Right forelimb (tissue), 1 donor: Measurements from ENCODE around the gene ARID1B.

ENCODE experiments used
- DNase-seq: peaks from one replicate; pipeline ENCODE4 v3.0.0-alpha.2; 2018

ARID1B gene

DNA sequence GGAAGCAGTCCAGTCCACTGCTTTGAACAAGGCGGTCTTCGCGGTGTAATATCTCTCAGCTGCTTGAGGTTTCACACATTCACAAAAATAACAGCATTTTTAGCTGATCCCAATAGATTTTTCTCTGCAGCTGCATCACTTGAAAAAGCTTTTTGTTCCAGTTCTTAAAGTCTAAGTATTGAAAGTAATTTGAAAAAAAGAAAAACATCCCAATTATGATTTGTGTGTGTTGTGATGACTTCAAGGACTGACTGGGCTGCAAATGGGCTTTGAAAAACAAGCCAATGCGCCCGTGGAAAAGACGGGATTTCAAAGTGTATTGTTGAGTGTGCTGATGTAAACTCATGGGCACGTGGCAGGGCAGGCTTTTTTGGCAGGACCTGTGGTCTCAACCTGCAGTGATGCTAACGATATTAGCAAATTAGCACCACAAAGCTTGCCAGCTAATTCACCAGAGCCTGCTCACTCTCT is 395.1 kb downstream of the ARID1B start:
- DNase-seq = no peak

- DNase-seq = no peak
Observed at GRCh38 chr6:157172830-157173536, 395.8 kb downstream of the ARID1B start.

GRCh38 chr6:157173776-157174175 is 396.6 kb downstream of the ARID1B start:
- no peak for DNase-seq

DNA sequence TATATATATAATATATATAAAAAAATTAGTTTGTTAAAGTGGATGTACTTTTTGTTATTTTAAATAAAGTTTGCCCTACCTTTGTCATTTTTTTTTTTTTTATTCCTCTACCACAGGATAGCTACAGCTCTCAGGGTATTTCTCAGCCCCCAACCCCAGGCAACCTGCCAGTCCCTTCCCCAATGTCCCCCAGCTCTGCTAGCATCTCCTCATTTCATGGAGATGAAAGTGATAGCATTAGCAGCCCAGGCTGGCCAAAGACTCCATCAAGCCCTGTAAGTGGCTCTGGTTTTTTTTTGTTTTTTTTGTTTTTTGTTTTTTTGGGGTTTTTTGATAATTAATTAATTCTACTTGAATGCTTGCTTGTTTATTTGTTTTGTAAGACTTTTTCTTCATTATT is 397.6 kb downstream of the ARID1B start:
- DNase-seq = no peak

DNA sequence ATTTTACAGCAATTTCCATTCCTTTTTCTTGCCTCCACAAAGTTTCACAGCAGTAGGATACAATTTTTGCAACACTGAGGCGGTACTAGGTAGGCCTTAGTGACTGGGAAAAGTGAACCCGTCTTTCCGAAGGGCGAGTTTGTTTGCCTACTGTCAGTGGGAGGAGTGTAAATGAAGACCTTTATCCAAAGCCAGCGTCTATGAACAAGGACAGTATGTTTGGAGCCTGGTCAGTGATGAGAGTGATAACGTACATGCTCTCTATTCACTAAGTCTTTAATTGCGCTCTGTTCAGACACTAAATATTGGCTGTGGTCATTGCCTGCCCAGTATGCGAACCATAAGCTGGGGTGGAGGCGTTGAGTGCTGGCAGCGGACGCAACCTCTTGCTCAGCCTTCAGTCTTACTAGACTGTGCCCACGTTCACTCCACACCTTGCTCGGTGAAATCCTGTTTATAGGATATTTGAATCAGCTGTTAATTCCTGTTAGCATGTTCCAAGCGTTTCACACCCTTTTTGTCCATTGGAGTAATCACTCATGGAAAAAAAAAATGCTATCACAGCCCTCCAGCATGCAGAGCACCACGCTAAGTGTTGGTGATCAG is 400.7 kb downstream of the ARID1B start:
- no peak for DNase-seq

GRCh38 chr6:157181649-157182048 is 404.5 kb downstream of the ARID1B start:
- DNase-seq = no peak

DNA sequence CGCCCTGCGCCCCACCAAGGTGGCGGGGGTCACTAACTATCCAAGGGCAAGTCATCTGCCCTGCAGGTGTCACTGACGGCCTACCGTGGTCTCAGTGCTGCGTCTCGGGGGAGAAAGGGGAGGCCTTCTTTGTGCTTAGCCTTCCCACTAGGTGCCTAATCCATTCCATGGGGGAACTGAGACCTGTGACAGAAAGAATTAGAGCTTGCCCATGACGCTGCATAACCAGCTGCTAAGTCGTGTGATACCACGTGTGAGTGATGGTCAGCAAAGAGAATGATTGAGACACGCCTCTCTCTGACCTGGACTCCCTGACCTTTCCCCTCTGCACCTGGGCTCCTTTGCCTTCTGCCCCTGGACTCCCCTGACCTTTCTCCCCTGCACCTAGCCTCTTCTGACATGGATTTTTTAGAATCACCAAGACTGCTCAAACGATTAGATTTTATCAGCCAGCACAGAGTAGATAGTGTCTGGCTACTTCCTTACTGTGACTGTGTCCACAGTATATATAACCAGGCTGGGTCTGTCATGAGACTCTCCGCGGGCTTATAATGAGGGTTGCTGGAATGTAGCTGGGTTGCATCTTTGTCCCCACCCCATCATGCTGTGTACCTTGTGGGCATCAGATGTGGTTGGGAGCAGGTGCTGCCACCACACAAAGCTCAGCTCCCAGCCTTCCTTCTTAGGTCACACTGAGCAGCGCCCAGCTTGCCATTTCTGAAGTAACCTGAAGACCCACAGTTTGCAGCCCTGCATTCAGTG is 405.5 kb downstream of the ARID1B start:
- DNase-seq = no peak

- peak; percentile 79 for DNase-seq
Observed at GRCh38 chr6:157184202-157185015, 407.2 kb downstream of the ARID1B start.

DNA sequence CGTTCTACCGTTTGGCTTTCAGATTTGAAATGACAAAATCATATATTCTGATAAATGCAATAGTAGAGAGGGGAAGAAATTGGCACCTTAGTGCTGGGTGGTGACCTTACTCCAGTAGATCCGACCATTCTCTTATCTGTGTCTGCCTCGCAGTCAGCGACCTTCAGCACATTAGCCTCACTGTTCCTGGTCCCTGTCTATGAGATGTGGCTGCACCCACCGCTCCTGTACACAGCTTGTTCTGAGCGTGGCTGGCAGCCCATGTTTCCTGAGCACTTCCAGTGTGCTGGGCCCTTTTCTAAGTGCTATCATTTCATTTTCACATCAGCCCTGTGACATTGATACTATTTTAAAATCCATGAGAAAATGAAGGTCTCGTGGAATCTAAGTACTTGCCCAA is 408.0 kb downstream of the ARID1B start:
- DNase-seq = no peak

GRCh38 chr6:157185986-157186385 is 408.8 kb downstream of the ARID1B start:
- DNase-seq = no peak

GRCh38 chr6:157186785-157187181 is 409.6 kb downstream of the ARID1B start:
- DNase-seq = no peak

DNA sequence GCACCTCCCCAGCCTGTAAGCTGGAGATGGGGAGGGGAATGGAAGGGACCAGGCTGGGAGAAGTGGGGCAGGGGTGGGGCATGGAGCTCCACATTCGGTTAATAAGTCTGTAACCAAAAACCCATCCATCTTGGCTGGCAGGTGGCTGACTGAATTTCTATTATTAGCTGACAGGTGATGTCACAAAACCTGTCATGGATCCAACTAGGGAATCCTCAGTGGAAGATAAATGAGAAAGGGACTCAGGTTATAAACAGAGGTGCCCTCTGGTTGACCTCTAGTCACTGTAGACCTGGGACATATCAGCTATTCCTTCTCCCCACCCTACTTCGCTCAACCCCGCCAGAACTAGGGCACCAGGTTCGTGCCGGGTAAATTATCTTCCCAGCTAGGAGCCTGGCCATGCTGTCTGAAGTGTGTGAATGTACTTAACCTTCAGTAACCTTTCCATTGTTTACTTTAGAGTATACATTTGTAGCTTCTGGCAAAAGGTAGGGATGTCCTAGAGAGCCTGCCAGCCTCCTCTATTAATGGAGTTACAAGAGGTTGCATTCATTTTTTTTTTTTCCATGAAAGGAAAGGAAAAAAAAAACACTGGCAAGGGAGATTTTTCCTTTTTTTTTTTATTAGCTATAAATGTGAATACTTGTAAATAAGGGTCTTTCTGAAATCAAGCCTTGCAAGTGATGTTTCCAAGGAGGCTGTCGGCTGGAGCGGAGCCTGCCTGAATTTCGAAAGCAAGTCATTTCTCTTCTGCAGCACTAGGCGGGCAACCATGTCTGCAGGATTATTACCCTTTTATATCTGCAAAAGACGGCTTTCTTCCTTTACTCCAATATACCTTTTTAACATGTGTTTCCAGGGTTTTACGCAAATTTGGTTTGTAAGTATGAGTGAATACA is 410.3 kb downstream of the ARID1B start:
- DNase-seq = no peak

GRCh38 chr6:157188213-157188612 is 411.0 kb downstream of the ARID1B start:
- DNase-seq = no peak

GRCh38 chr6:157193443-157193996 is 416.3 kb downstream of the ARID1B start:
- DNase-seq = no peak

DNA sequence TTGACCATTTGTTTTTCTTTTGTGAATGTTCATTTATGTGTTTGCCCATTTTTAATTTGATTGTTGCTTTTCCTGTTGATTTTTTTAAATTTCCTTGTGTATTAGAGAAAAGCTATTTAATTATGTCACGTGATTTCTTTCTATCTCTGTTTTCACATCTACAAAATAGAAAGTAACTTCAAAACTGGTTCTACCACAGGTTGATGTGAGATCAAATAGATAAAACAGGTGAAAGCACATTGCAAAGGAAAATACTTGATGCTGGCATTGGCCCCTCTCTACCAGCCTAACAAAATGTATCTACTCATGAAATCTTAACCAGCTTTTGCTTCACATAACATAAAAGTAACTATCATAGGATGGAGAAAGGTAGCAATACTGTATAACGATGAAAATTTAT is 416.9 kb downstream of the ARID1B start:
- DNase-seq = no peak

DNA sequence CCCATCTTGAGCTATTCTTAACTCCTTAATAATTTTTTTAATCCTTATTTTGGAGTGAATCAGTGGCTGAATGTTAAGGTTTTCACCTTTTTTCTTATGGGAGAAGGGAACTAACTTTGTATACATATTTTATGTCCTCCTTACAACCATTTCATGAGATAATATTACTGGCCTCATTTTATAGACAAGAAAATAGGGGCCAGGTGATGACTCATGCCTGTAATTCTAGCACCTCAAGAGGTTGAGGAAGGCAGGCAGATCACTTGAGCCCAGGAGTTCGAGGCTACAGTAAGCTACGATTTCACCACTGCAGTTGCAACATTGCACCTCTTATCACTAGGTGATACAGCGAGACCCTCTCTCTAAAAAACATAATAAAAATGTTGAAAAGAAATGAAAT is 417.5 kb downstream of the ARID1B start:
- no peak for DNase-seq

- peak; percentile 28 for DNase-seq
Observed at GRCh38 chr6:157196391-157196790, 419.2 kb downstream of the ARID1B start.

DNA sequence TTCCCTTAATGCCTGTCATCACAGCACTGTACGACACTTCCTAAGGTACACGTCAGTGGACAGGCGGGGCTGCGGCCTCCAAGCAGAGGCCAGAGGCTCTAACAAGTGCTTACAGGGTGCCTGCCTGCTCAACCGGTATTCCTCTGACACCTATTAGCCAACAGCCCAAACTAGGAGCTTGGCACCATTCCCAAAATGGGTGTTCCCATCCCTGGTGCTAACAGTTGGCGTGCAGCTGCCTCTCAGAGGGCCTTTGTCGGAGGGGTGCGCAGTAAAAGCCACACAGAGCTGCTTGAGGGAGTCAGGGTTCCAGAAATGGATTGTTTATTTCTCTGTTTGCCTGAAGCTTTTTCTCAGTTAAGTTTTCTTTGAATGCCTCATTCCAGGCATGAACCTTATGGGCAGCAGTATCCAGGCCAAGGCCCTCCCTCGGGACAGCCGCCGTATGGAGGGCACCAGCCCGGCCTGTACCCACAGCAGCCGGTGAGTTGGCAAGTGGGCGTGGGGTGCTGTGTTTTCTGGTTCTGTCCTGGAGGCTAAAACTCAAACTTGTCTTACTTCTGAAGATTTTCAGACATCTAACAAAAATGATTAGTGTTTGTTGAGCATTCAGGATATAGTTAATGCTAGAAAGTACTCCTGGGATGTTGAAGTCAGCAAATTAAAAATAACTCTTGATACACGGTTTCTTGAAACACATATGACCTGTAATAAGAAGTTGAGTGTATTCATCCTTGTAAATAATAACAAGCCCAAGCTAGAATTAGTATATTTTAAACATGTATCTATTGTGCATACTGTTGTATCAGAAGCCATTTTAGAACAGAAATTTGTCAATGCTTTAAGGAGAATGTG is 421.5 kb downstream of the ARID1B start:
- DNase-seq = peak; percentile 53

- peak; percentile 36 for DNase-seq
Observed at GRCh38 chr6:157200117-157200516, 422.9 kb downstream of the ARID1B start.

- DNase-seq = peak; percentile 18
Observed at GRCh38 chr6:157200611-157201010, 423.4 kb downstream of the ARID1B start.

GRCh38 chr6:157201083-157201482 is 423.9 kb downstream of the ARID1B start:
- no peak for DNase-seq
